Tibial artery (tissue), 4 donors: Measurements from ENCODE around the gene EID2B.

Experiments
- DNase-seq, 2 donors: peaks; one replicate each; pipeline ENCODE4 v3.0.0-alpha.2; 2019
- H3K27ac ChIP-seq, 2 donors: fragments of 200-600 bp; sonication (generic) in 1 of 2; 1 replicate in 1 of 2; 2 replicates in 1 of 2; pipeline ENCODE4 v1.5.1; 2018 to 2019; ENCODE audit warnings: mild to moderate bottlenecking in 1 of 2
- H3K27me3 ChIP-seq, 2 donors: fragments of 200-600 bp; sonication (generic) in 1 of 2; one replicate each; pipeline versions ENCODE4 v1.5.1 to v1.6.0; 2016 to 2019
- H3K36me3 ChIP-seq, 3 donors: fragments of 200-600 bp; sonication (generic) in 2 of 3; one replicate each; pipeline ENCODE4 v1.5.1; 2016 to 2019; ENCODE audit warnings: mild to moderate bottlenecking in 2 of 3
- H3K4me1 ChIP-seq, 4 donors: fragments of 200-600 bp; sonication (generic) in 2 of 4; 1 replicate in 3 of 4; 2 replicates in 1 of 4; pipeline ENCODE4 v1.5.1; 2016 to 2019
- H3K4me3 ChIP-seq, 2 donors: fragments of 200-600 bp; sonication (generic) in 1 of 2; 1 replicate in 1 of 2; 2 replicates in 1 of 2; pipeline ENCODE4 v1.5.1; 2018 to 2019; ENCODE audit warnings: mild to moderate bottlenecking in 2 of 2
- H3K9me3 ChIP-seq, 3 donors: fragments of 200-600 bp; sonication (generic) in 1 of 3; one replicate each; pipeline ENCODE4 v1.5.1; 2016 to 2019
- CTCF ChIP-seq, 2 experiments: fragments of 200-600 bp in 1 of 2; fragments of 450-650 bp in 1 of 2; IDR thresholded peaks; one replicate each; pipeline ENCODE4 v1.5.1; 2017 to 2019; ENCODE audit warnings: antibody characterized with exemption in 2 of 2, mild to moderate bottlenecking in 1 of 2, moderate library complexity in 1 of 2
- intact Hi-C: fragments of 100-400 bp; cut with DNase I; formaldehyde crosslinking; loops from one replicate; pipeline ENCODE4 v1.15.0; 2023; ENCODE audit warnings: low total_unique reads

Gene EID2B

GRCh38 chr19:39506944-39507714 lies 25.5 kb downstream of the EID2B start:
- H3K27me3 ChIP-seq: peaks cover 3 to 86% of the 10 kb centered on the region in 2 donors
- H3K36me3 ChIP-seq: no peaks in the 10 kb centered on the region
- no peaks in the 10 kb centered on the region for H3K9me3 ChIP-seq
- intact Hi-C loops: no loop called here
- H3K4me3 ChIP-seq: peak overlapping the region; percentile 24 to 45
- no peak for TF ChIP-seq CTCF (IDR thresholded peaks at IDR 0.05)
- DNase-seq: no peak
- H3K27ac ChIP-seq: no peak overlapping the region
- H3K4me1 ChIP-seq: peaks cover 0 to 19% (median 5%) of the 10 kb centered on the region in 4 donors

- intact Hi-C loops: no loop called here
- H3K4me1 ChIP-seq: peaks cover 0 to 19% (median 5%) of the 10 kb centered on the region in 4 donors
- peak overlapping the region; percentile 24 to 45 for H3K4me3 ChIP-seq
- DNase-seq: no peak
- H3K36me3 ChIP-seq: no peaks in the 10 kb centered on the region
- peaks cover 3 to 82% of the 10 kb centered on the region in 2 donors for H3K27me3 ChIP-seq
- TF ChIP-seq CTCF (IDR thresholded peaks at IDR 0.05): no peak
- no peaks in the 10 kb centered on the region for H3K9me3 ChIP-seq
- no peak overlapping the region for H3K27ac ChIP-seq
Measured at GRCh38 chr19:39506598-39506943, 26.1 kb downstream of the EID2B start.

GRCh38 chr19:39502640-39503417 lies 29.8 kb downstream of the EID2B start:
- Histone ChIP-seq H3K4me1 (peaks cover 0 to 35% (median 20%) of the 10 kb centered on the region in 4 donors), H3K27ac (no peak overlapping the region), H3K27me3 (peaks cover 3 to 91% of the 10 kb centered on the region in 2 donors), H3K4me3 (no peak overlapping the region), H3K36me3 (no peaks in the 10 kb centered on the region), H3K9me3 (no peaks in the 10 kb centered on the region)
- intact Hi-C loops: no loop called here
- peak; percentile 58 to 61 for TF ChIP-seq CTCF (IDR thresholded peaks at IDR 0.05)
- DNase-seq: no peak

GRCh38 chr19:39501340-39501739 lies 31.3 kb downstream of the EID2B start:
- intact Hi-C loops: no loop called here
- Histone ChIP-seq H3K4me3 (no peak overlapping the region), H3K27me3 (peaks cover 0 to 91% of the 10 kb centered on the region in 2 donors)

GRCh38 chr19:39500543-39500942 lies 32.1 kb downstream of the EID2B start:
- DNase-seq: no peak
- Histone ChIP-seq H3K9me3 (no peaks in the 10 kb centered on the region), H3K4me1 (peaks cover 0 to 25% (median 17%) of the 10 kb centered on the region in 4 donors), H3K27ac (no peak overlapping the region), H3K27me3 (peaks cover 0 to 89% of the 10 kb centered on the region in 2 donors), H3K4me3 (no peak overlapping the region), H3K36me3 (no peaks in the 10 kb centered on the region)
- intact Hi-C loops: no loop called here
- no peak for TF ChIP-seq CTCF (IDR thresholded peaks at IDR 0.05)

More at GRCh38 chr19:39501340-39501739, 31.3 kb downstream of the EID2B start:
- DNase-seq: no peak
- Histone ChIP-seq H3K36me3 (no peaks in the 10 kb centered on the region), H3K9me3 (no peaks in the 10 kb centered on the region), H3K4me1 (peaks cover 0 to 25% (median 17%) of the 10 kb centered on the region in 4 donors), H3K27ac (no peak overlapping the region)
- no peak for TF ChIP-seq CTCF (IDR thresholded peaks at IDR 0.05)
